B cell (primary cell): ENCODE measurements around the gene MLLT3. TPM values are rescaled to one million over a fixed set of nuclear protein-coding genes. Genes with fewer than 3 reads are reported as not detected.

ENCODE experiments used
- ATAC-seq: fragments of 200-7000 bp; cut with Tn5 transposase; one replicate; pipeline ENCODE4 v1.10.0; 2021; ENCODE audit warnings: low read depth, mild to moderate bottlenecking, moderate number of reproducible peaks, moderate library complexity
- CTCF ChIA-PET: fragments of 350-600 bp; sonication (Branson Sonifier 250); formaldehyde crosslinking; loops from one replicate; lab custom pipeline; 2021; ENCODE audit warnings: antibody characterized with exemption, inconsistent platforms; lab: Charles Lee
- POLR2A ChIA-PET: fragments of 350-600 bp; sonication (Branson Sonifier 250); formaldehyde crosslinking; loops from one replicate; lab custom pipeline; 2021; ENCODE audit warnings: antibody characterized with exemption; lab: Charles Lee
- DNase-seq: peaks from one replicate; pipeline ENCODE4 v3.0.0; 2013
- H2AFZ ChIP-seq: 2 replicates; pipeline ENCODE4 v1.6.1; 2012; ENCODE audit warnings: mild to moderate bottlenecking, low read depth, low read length; ENCODE audit not compliant: insufficient read depth, poor library complexity, severe bottlenecking
- H3K27ac ChIP-seq, 2 donors: 1 replicate in 1 of 2; 2 replicates in 1 of 2; pipeline ENCODE4 v1.5.1; 2012 to 2013; ENCODE audit warnings: low read length in 2 of 2, mild to moderate bottlenecking in 2 of 2, moderate library complexity in 1 of 2
- H3K27me3 ChIP-seq, 4 experiments: fragments of 200-600 bp in 1 of 4; sonication (generic) in 1 of 4; replicated peaks in 1 of 4; 1 replicate in 2 of 4; 2 replicates in 2 of 4; pipeline versions ENCODE4 v1.6.1 to v1.7.0; 2013 to 2016; ENCODE audit warnings: low read length in 3 of 4, mild to moderate bottlenecking in 2 of 4, mixed read lengths in 1 of 4, moderate library complexity in 1 of 4; ENCODE audit not compliant: insufficient read depth in 4 of 4, control insufficient read depth in 3 of 4; ENCODE audit errors: control extremely low read depth in 1 of 4
- H3K36me3 ChIP-seq, 2 experiments: replicated peaks in 1 of 2; 1 replicate in 1 of 2; 2 replicates in 1 of 2; pipeline versions ENCODE4 v1.6.1 to v1.7.1; 2013; ENCODE audit warnings: low read length in 1 of 2; ENCODE audit not compliant: insufficient read depth in 2 of 2, control insufficient read depth in 1 of 2; ENCODE audit errors: control extremely low read depth in 1 of 2, extremely low read depth in 1 of 2
- H3K4me1 ChIP-seq, 2 donors: fragments of 200-600 bp in 1 of 2; sonication (generic) in 1 of 2; 1 replicate in 1 of 2; 2 replicates in 1 of 2; pipeline versions ENCODE4 v1.5.1 to v1.6.1; 2013 to 2017; ENCODE audit warnings: low read length in 2 of 2; ENCODE audit not compliant: control insufficient read depth in 2 of 2, insufficient read depth in 2 of 2
- H3K4me2 ChIP-seq: replicated peaks from 2 replicates; pipeline ENCODE3; 2012; ENCODE audit warnings: mild to moderate bottlenecking, low read depth, low read length; ENCODE audit not compliant: poor library complexity, severe bottlenecking
- H3K4me3 ChIP-seq, 5 experiments: fragments of 200-600 bp in 1 of 5; sonication (generic) in 1 of 5; 1 replicate in 3 of 5; 2 replicates in 2 of 5; pipeline versions ENCODE4 v1.5.1 to v1.7.0; 2011 to 2016; ENCODE audit warnings: low read length in 4 of 5, mild to moderate bottlenecking in 4 of 5, low read depth in 2 of 5, control low read depth in 1 of 5, moderate library complexity in 1 of 5; ENCODE audit not compliant: insufficient read depth in 1 of 5; ENCODE audit errors: control extremely low read depth in 1 of 5, extremely low read depth in 1 of 5
- H3K79me2 ChIP-seq: fragments of 200-600 bp; sonication (generic); one replicate; pipeline ENCODE4 v1.6.0; 2016; ENCODE audit warnings: low read length; ENCODE audit not compliant: control insufficient read depth, insufficient read depth
- H3K9ac ChIP-seq: fragments of 200-600 bp; sonication (generic); 2 replicates; pipeline ENCODE4 v1.6.1; 2017; ENCODE audit warnings: mild to moderate bottlenecking, low read length, moderate library complexity
- H3K9me3 ChIP-seq, 3 donors: one replicate each; pipeline versions ENCODE4 v1.6.1 to v1.7.1; 2013; ENCODE audit warnings: low read length in 2 of 3; ENCODE audit not compliant: control insufficient read depth in 2 of 3, insufficient read depth in 1 of 3; ENCODE audit errors: control extremely low read depth in 1 of 3
- H4K20me1 ChIP-seq: 2 replicates; pipeline ENCODE4 v1.6.0; 2012; ENCODE audit warnings: mild to moderate bottlenecking, low read length; ENCODE audit not compliant: insufficient read depth, control insufficient read depth, poor library complexity, severe bottlenecking
- H3K27ac Mint-ChIP-seq: one replicate; pipeline ENCODE4 v1.8.0; 2021; ENCODE audit warnings: mixed read lengths
- H3K27me3 Mint-ChIP-seq: one replicate; pipeline ENCODE4 v1.8.0; 2021; ENCODE audit warnings: mixed read lengths
- H3K4me1 Mint-ChIP-seq: one replicate; pipeline ENCODE4 v1.8.0; 2021; ENCODE audit warnings: mixed read lengths
- H3K4me3 Mint-ChIP-seq: one replicate; pipeline ENCODE4 v1.8.0; 2021; ENCODE audit warnings: mixed read lengths
- H3K9me3 Mint-ChIP-seq: one replicate; pipeline ENCODE4 v1.8.0; 2022; ENCODE audit warnings: mixed read lengths; ENCODE audit not compliant: insufficient read depth
- CTCF ChIP-seq: fragments of 200-600 bp; IDR thresholded peaks from one replicate; pipeline ENCODE4 v1.8.0; 2022; ENCODE audit warnings: antibody characterized with exemption, mild to moderate bottlenecking
- EZH2 ChIP-seq: IDR thresholded peaks from 2 replicates; pipeline ENCODE4 v1.6.1; 2012; ENCODE audit warnings: borderline replicate concordance, low read depth, mild to moderate bottlenecking, moderate library complexity, low read length; ENCODE audit not compliant: insufficient read depth, poor library complexity, severe bottlenecking
- WGBS: methylation state at CpG from one replicate; pipeline ENCODE4 v1.1.5; 2013; ENCODE audit warnings: missing lambda C conversion rate; ENCODE audit not compliant: insufficient coverage; 5-methylcytosine and 5-hydroxymethylcytosine counted together
- intact Hi-C: fragments of 100-400 bp; cut with micrococcal nuclease; formaldehyde crosslinking; loops from one replicate; pipeline ENCODE4 v1.10.0; 2022
- polyA plus RNA-seq: library from polyadenylated mRNA; depleted of rRNA; stranded (reverse); fragments of >200 nt; gene quantifications from 2 replicates; pipeline ENCODE4 v1.2.3, GENCODE V29; 2012
- total RNA-seq, 2 donors: library from RNA; stranded (reverse); fragments of 120-200 nt in 1 of 2; gene quantifications; 1 replicate in 1 of 2; 2 replicates in 1 of 2; pipeline versions ENCODE4 v1.2.3 to v1.2.4, GENCODE V29; 2013 to 2022

MLLT3 gene
- total and polyA plus RNA-seq, 2 donors (not counting 1 experiment from before 2014, with no cell fraction given) = 3.4 to 3.6 TPM

GRCh38 chr9:20363233-20363632 is 259.1 kb downstream of the MLLT3 start:
- ATAC-seq (no peak), DNase-seq (no peak)
- Histone ChIP-seq H3K27ac (no peak overlapping the region), H3K36me3 (no peaks in the 10 kb centered on the region), H3K4me2 (no peak overlapping the region), H2AFZ (no peak overlapping the region), H3K4me1 (no peaks in the 10 kb centered on the region), H3K9me3 (no peaks in the 10 kb centered on the region), H3K27me3 (no peaks in the 10 kb centered on the region), H4K20me1 (no peaks in the 10 kb centered on the region), H3K79me2 (no peaks in the 10 kb centered on the region), H3K9ac (no peak overlapping the region), H3K4me3 (no peak overlapping the region)
- Mint-ChIP-seq H3K27ac (no peak overlapping the region), H3K9me3 (no peaks in the 10 kb centered on the region), H3K4me1 (no peaks in the 10 kb centered on the region), H3K27me3 (no peaks in the 10 kb centered on the region), H3K4me3 (no peak overlapping the region)
- intact Hi-C loops = no loop called here
- 100% methylated on average over 4 of the region's 4 CpGs for WGBS
- TF ChIP-seq CTCF = no peak
- no peak for TF ChIP-seq EZH2
- ChIA-PET CTCF (no interaction called here), POLR2A (no interaction called here)

- intact Hi-C loops = no loop called here
- TF ChIP-seq CTCF (no peak), EZH2 (no peak)
- no peaks in the 10 kb centered on the region for H3K9me3 Mint-ChIP-seq
- no peak overlapping the region for H3K4me3 Mint-ChIP-seq
- Histone ChIP-seq H3K4me1 (no peaks in the 10 kb centered on the region), H3K9me3 (no peaks in the 10 kb centered on the region), H3K27me3 (no peaks in the 10 kb centered on the region), H3K4me3 (no peak overlapping the region), H4K20me1 (no peaks in the 10 kb centered on the region), H3K4me2 (no peak overlapping the region), H2AFZ (no peak overlapping the region), H3K27ac (no peak overlapping the region), H3K36me3 (no peaks in the 10 kb centered on the region), H3K9ac (no peak overlapping the region), H3K79me2 (no peaks in the 10 kb centered on the region)
- CTCF ChIA-PET = interaction anchor here (1.1 kb wide), 1 partner anchor 579 kb away, joined by 3 read pairs; no protein-coding TSS in a partner anchor
- H3K4me1 Mint-ChIP-seq = no peaks in the 10 kb centered on the region
- POLR2A ChIA-PET = no interaction called here
- no peak for ATAC-seq
- no peak for DNase-seq
- no peaks in the 10 kb centered on the region for H3K27me3 Mint-ChIP-seq
- 63% methylated on average over 1 of the region's 3 CpGs for WGBS
- H3K27ac Mint-ChIP-seq = no peak overlapping the region
Measured at GRCh38 chr9:20361656-20362570, 260.4 kb downstream of the MLLT3 start.
